Esophagus squamous epithelium (tissue), 4 donors: ENCODE measurements around the gene MRM3.

ENCODE experiments used
- CTCF ChIP-seq, 6 experiments: fragments of 450-650 bp in 4 of 6; fragments of 200-600 bp in 2 of 6; sonication (generic) in 2 of 6; IDR thresholded peaks; one replicate each; pipeline ENCODE4 v1.5.1; 2016 to 2019; ENCODE audit warnings: antibody characterized with exemption in 6 of 6, mild to moderate bottlenecking in 4 of 6, moderate library complexity in 4 of 6
- POLR2A ChIP-seq, 4 donors: fragments of 450-650 bp; IDR thresholded peaks; one replicate each; pipeline ENCODE4 v1.6.1; 2017; ENCODE audit warnings: antibody characterized with exemption in 4 of 4, mild to moderate bottlenecking in 4 of 4, moderate library complexity in 3 of 4

GRCh38 chr17:789160-789840 is 7.1 kb downstream of the MRM3 start:
- no peak for TF ChIP-seq CTCF (IDR thresholded peaks at IDR 0.05)
- no peak for TF ChIP-seq POLR2A (IDR thresholded peaks at IDR 0.05)
